Measurements from ENCODE around the gene AP2A2.

AP2A2 gene

DNA sequence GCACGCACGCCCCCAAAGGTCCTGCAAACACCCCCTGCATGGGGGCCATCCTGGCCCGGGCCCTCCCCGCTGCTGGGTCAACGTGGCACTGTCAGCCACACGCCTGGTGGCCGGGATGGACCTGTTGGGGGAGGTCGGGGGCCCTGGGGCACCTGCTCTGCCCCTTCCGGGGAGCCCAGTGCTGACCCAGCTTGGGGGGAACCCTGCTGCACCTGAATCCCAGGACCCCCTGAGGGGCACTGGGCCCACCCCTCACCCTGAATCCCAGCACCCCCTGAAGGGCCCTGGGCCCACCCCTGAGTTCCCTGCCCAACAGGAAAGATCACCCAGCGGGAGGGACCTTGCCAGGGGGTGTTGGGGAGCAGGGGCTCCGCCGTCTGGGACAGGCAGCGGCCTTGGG is 111.3 kb downstream of the AP2A2 start:
- TF ChIP-seq, protein P1, sequence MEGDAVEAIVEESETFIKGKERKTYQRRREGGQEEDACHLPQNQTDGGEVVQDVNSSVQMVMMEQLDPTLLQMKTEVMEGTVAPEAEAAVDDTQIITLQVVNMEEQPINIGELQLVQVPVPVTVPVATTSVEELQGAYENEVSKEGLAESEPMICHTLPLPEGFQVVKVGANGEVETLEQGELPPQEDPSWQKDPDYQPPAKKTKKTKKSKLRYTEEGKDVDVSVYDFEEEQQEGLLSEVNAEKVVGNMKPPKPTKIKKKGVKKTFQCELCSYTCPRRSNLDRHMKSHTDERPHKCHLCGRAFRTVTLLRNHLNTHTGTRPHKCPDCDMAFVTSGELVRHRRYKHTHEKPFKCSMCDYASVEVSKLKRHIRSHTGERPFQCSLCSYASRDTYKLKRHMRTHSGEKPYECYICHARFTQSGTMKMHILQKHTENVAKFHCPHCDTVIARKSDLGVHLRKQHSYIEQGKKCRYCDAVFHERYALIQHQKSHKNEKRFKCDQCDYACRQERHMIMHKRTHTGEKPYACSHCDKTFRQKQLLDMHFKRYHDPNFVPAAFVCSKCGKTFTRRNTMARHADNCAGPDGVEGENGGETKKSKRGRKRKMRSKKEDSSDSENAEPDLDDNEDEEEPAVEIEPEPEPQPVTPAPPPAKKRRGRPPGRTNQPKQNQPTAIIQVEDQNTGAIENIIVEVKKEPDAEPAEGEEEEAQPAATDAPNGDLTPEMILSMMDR (IDR thresholded peaks at IDR 0.05; ENCODE audit: extremely low read depth, missing control alignments): no peak
- no peak for DNase-seq (ENCODE audit: low spot score)

DNA sequence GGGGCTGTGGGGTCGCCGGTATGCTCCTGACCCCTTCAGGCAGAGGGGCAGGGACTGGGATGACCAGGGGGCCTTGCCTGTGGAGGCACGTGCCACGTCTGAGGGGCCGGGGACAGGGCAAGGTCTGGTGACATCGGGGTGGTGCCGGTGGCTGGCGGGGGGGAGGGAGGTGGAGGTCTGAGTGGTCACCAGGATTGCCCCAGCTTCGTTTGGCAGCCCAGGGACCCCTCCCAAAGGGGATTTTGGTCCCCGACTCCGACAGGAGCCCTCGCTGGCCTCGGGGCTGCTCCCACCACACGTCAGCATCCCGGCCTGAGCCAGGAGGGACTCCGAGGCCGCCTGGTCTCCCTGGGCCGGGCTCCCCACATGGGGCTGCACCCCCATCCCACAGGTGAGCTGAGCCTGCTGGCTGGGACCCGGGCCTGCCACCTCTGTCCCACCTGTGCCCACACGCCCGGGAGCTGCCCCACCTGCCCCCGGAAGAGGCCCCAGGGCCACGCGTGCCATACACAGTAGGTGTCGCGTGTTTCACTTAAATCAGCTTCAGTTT is 111.9 kb downstream of the AP2A2 start:
- TF ChIP-seq, protein P1 (IDR thresholded peaks at IDR 0.05; ENCODE audit: extremely low read depth, missing control alignments): no peak
- no peak for DNase-seq (ENCODE audit: low spot score)

DNA sequence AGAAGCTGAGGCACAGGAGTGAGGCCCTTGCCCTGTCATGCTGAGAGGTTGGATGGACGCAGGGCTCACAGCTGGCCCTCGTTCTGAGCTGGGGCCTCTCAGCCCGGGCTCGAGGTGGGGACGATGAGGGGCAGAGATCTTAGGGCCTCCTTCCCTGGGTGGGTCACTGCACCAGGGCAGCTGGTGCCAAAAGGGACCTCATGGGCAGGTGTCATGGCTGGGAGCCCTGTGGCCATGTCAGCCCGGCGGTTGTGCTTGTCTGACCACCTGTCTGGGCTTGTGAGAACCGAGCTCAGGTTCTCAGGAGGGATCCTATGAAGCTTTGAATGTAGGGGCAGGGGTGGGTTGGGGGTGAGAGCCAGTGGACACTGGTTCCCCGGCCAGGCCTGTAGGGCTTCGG is 112.7 kb downstream of the AP2A2 start:
- no peak for DNase-seq (ENCODE audit: low spot score)
- TF ChIP-seq, protein P1 (IDR thresholded peaks at IDR 0.05; ENCODE audit: extremely low read depth, missing control alignments): no peak

DNA sequence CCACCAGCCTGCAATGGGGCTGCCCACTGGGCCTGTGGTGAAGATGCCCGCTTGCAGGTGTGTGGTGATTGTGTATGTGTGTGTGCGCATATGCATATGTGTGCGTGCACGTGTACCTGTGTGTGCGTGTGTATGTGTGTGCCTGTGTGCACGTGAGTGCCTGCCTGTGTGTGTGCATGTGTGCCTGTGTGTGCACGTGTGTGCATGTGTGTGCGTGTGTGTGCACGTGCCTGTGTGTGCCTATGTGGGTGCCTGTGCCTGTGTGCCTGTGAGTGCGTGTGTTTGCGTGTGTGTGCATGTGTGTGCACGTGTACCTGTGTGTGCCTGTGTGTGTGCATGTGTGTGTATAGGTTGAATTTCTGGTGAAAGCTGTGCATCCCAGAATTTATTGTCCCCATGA is 113.3 kb downstream of the AP2A2 start:
- TF ChIP-seq, protein P1 (IDR thresholded peaks at IDR 0.05; ENCODE audit: extremely low read depth, missing control alignments): no peak
- DNase-seq (ENCODE audit: low spot score): no peak

DNA sequence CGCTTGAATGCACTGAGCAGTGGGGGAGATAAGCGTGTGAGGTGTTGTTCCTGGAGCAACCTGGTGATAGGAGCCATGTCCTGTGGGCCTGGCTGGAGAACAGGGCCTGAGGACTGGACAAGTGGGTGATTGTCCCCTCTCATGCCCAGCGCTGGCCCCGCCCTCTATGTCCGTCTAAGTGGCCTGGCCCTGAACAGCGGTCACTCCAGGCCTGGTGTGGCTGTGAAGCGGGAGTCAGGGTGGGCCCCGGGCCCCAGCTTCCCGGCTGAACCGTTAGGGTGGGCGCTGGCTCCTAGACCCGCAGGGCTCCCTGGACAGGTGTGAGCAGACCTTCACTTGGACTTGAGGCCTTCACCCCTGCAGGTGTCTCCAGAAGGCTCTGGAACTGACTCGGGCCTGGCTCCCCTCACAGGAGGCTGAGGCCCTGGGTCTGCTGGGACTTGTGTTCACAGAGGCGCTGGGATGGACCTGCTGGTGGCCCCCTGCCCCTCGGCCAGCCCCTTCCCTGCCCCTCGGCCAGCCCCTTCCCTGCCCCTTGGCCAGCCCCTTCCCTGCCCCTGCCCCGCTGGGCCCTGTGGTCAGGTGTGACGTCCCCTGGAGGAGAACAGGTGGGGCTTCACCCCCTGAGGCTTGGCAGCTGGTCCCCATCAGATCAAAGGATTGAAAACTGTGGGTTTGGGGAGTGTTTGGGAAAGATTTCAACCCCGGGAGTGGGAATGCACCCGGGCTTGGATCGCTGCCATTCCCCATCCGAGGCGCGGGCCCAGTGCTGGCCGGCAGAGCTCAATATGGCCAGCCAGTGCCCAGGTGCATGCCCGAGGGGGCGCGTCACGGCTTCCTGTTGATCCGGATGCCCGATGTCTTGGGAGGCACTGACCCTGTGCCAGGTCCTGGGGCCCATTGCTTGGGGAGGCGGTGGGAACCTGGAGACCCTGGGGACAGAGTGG is 114.1 kb downstream of the AP2A2 start:
- DNase-seq (ENCODE audit: low spot score): no peak
- TF ChIP-seq, protein P1 (IDR thresholded peaks at IDR 0.05; ENCODE audit: extremely low read depth, missing control alignments): no peak

DNA sequence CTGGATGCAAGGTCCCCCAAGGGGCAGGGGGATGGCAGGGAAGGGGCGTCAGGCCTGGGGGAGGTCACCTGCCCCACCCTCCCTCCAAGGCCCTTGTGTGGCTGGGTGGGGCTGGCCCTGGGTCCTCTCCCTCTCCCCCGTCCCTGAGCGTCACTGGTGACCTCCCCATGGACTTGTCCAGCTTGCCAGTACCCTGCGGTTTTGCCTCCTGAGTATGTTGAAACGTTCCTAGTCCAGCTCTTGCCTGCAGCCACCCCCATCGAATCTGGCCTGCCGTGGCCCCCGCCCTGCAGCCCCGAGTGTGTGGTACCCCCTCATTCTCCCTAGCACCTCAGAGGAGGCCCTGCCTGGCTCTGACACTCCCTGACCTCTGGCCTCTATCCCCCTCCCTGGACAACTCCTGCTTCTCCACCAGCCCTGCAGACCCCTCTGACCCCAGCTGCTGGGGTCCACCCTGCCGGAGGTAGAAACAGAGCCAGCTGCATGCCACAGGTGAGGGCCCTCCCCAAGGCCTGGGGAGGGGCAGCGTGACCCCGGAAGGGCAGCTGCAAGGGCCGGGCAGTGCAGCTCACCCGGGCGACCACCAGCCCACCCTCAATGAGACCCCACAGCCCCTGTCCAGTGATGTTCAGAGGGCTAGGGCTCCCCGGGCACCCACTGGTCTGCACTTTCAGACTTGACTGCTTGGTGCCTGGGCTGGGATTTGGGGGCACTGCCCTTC is 114.9 kb downstream of the AP2A2 start:
- DNase-seq (ENCODE audit: low spot score): no peak
- TF ChIP-seq, protein P1 (IDR thresholded peaks at IDR 0.05; ENCODE audit: extremely low read depth, missing control alignments): no peak

DNA sequence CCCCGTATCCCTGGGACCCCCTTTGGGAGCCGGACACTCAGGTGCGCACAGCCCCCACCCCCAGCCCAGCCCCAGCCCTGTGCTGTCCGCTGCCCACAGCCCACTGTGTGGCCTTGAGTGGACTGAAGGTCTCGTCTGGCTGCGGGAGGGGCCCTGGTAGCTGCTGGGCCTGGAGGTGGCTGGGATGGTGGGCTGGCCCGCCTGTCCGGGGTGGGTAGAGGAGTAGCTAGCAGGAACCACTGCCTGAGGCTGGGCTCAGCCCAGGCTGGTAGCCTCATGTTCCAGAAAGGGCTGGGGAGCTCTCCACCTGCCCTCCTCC is 115.4 kb downstream of the AP2A2 start:
- no peak for DNase-seq (ENCODE audit: low spot score)
- TF ChIP-seq, protein P1 (IDR thresholded peaks at IDR 0.05; ENCODE audit: extremely low read depth, missing control alignments): no peak
